A549 (cell line): ENCODE data around the gene ZNF280A.
"Not testable (repeated sequence)": the region's sequence is repeated elsewhere in the genome, so short reads cannot be mapped to it uniquely, and the experiment has no call there.

Source experiments
- CHD4 ChIP-seq: fragments of 200-600 bp; sonication (generic); IDR thresholded peaks from 2 replicates; pipeline ENCODE4 v1.6.1; 2016; ENCODE audit warnings: antibody characterized with exemption, mild to moderate bottlenecking, borderline replicate concordance
- CTCF ChIP-seq: fragments of >200 bp; sonication (Bioruptor Twin); formaldehyde crosslinking; IDR thresholded peaks from 3 replicates; pipeline ENCODE4 v1.5.1; 2016
- E2F6 ChIP-seq: IDR thresholded peaks from 2 replicates; pipeline ENCODE4 v1.6.1; 2012; ENCODE audit warnings: low read depth, borderline replicate concordance
- JUN ChIP-seq, 2 experiments: fragments of >200 bp; sonication (Bioruptor Twin); formaldehyde crosslinking; IDR thresholded peaks; 2 replicates in 1 of 2; 3 replicates in 1 of 2; pipeline ENCODE4 v1.6.1; 2016 to 2017
- KDM5A ChIP-seq: fragments of 200-600 bp; sonication (generic); IDR thresholded peaks from 2 replicates; pipeline ENCODE4 v1.6.1; 2016; ENCODE audit warnings: antibody characterized with exemption, mild to moderate bottlenecking
- MAX ChIP-seq: IDR thresholded peaks from 2 replicates; pipeline ENCODE4 v1.6.1; 2012
- MAZ ChIP-seq: fragments of 150-350 bp; IDR thresholded peaks from 2 replicates; pipeline ENCODE4 v1.6.1; 2014; ENCODE audit warnings: antibody characterized with exemption, low read depth, low read length, borderline replicate concordance
- NR3C1 ChIP-seq: fragments of >200 bp; sonication (Bioruptor Twin); formaldehyde crosslinking; IDR thresholded peaks from 3 replicates; pipeline ENCODE4 v1.6.1; 2017
- POLR2A ChIP-seq: IDR thresholded peaks from 2 replicates; pipeline ENCODE4 v1.6.1; 2012; ENCODE audit warnings: mild to moderate bottlenecking, low read length
- RAD21 ChIP-seq, 2 experiments: fragments of >200 bp in 1 of 2; sonication (Bioruptor Twin) in 1 of 2; formaldehyde crosslinking in 1 of 2; IDR thresholded peaks in 1 of 2; conservative IDR thresholded peaks in 1 of 2; 2 replicates in 1 of 2; 3 replicates in 1 of 2; pipeline ENCODE4 v1.6.1; 2012 to 2018; ENCODE audit warnings: inconsistent platforms in 1 of 2
- REST ChIP-seq: fragments of 200-600 bp; sonication (generic); IDR thresholded peaks from 2 replicates; pipeline ENCODE4 v1.6.1; 2016; ENCODE audit warnings: antibody characterized with exemption, mild to moderate bottlenecking, moderate library complexity
- SMC3 ChIP-seq: fragments of >200 bp; sonication (Bioruptor Twin); formaldehyde crosslinking; IDR thresholded peaks from 3 replicates; pipeline ENCODE4 v1.6.1; 2018; ENCODE audit warnings: inconsistent platforms
- ZFP36 ChIP-seq: fragments of 450-650 bp; IDR thresholded peaks from 2 replicates; pipeline ENCODE4 v1.6.1; 2014; ENCODE audit warnings: borderline replicate concordance; ENCODE audit not compliant: partially characterized antibody

- TF ChIP-seq E2F6; CTCF; POLR2A; CHD4; KDM5A; MAX; MAZ; ZFP36; REST; RAD21 (conservative IDR thresholded peaks at IDR 0.05 in 1 of 2, IDR thresholded peaks at IDR 0.05 in 1 of 2); NR3C1; SMC3; JUN (IDR thresholded peaks at IDR 0.05): not testable (repeated sequence)
These were observed 9.2 kb downstream of the ZNF280A start for GRCh38 chr22:22510833-22511232.
